HCT116 (cell line): ENCODE measurements around the gene DNM1L. TPM values are rescaled to one million over a fixed set of nuclear protein-coding genes. Genes with fewer than 3 reads are reported as not detected.

Experiments used
- ATAC-seq: fragments of 200-7000 bp; cut with Tn5 transposase; 2 replicates; pipeline ENCODE4 v1.9.1; 2020; ENCODE audit warnings: mild to moderate bottlenecking, moderate library complexity
- BruUV-seq: library from RNA; stranded (reverse); fragments of 400-500 nt; replicated peaks from 2 replicates; lab custom pipeline; 2021; lab: Mats Ljungman, UMichigan
- CTCF ChIA-PET: fragments of 300-600 bp; sonication (Branson Sonifier 250); formaldehyde crosslinking; loops from one replicate; lab custom pipeline; 2021; ENCODE audit warnings: antibody characterized with exemption; lab: Charles Lee
- POLR2A ChIA-PET: fragments of 300-600, 350-600 bp; sonication (Branson Sonifier 250); formaldehyde crosslinking; loops from one replicate; lab custom pipeline; 2021; ENCODE audit warnings: antibody characterized with exemption; lab: Charles Lee
- RAD21 ChIA-PET, 2 experiments: fragments of 300-600 bp; sonication (Branson Sonifier 250); formaldehyde crosslinking; loops; one replicate each; lab custom pipeline; 2023; ENCODE audit warnings: low total read pairs in 2 of 2; ENCODE audit not compliant: uncharacterized antibody in 2 of 2, unreplicated experiment in 2 of 2, low non-redundant PET in 1 of 2; lab: Charles Lee
- DNase-seq: peaks from one replicate; pipeline ENCODE4 v3.0.0-alpha.2; 2010; ENCODE audit warnings: low read depth, low spot score
- H2AFZ ChIP-seq: fragments of 200-600 bp; shearing (Covaris generic), sonication (generic); 2 replicates; pipeline ENCODE4 v1.6.1; 2017; ENCODE audit warnings: low read depth, mixed run types, mixed read lengths, antibody characterized with exemption, low read length; ENCODE audit not compliant: poor library complexity, severe bottlenecking
- H3K27ac ChIP-seq: 2 replicates; pipeline ENCODE4 v1.5.1; 2012; ENCODE audit warnings: low read depth, low read length
- H3K27me3 ChIP-seq: fragments of 200-600 bp; sonication (generic); 2 replicates; pipeline ENCODE4 v1.6.1; 2016; ENCODE audit warnings: mixed run types, low read length, mixed read lengths; ENCODE audit not compliant: insufficient read depth
- H3K36me3 ChIP-seq, 2 experiments: fragments of 200-500 bp in 1 of 2; fragments of 200-600 bp in 1 of 2; sonication (Bioruptor generic) in 1 of 2; sonication (generic) in 1 of 2; 2 replicates each; pipeline versions ENCODE4 v1.5.1 to v1.6.1; 2014 to 2016; ENCODE audit warnings: low read length in 2 of 2, inconsistent platforms in 1 of 2, mixed read lengths in 1 of 2, mixed run types in 1 of 2; ENCODE audit not compliant: insufficient read depth in 2 of 2, control insufficient read depth in 1 of 2
- H3K4me1 ChIP-seq, 2 experiments: fragments of 200-600 bp in 1 of 2; sonication (generic) in 1 of 2; 2 replicates each; pipeline versions ENCODE4 v1.5.1 to v1.6.1; 2012 to 2017; ENCODE audit warnings: low read length in 2 of 2, inconsistent platforms in 1 of 2, mild to moderate bottlenecking in 1 of 2, mixed read lengths in 1 of 2, mixed run types in 1 of 2, moderate library complexity in 1 of 2; ENCODE audit not compliant: insufficient read depth in 2 of 2, control insufficient read depth in 1 of 2
- H3K4me2 ChIP-seq: fragments of 200-600 bp; sonication (generic); 2 replicates; pipeline ENCODE4 v1.6.1; 2017; ENCODE audit warnings: mixed run types, low read length, mixed read lengths
- H3K4me3 ChIP-seq, 2 experiments: fragments of 200-600 bp in 1 of 2; sonication (generic) in 1 of 2; replicated peaks in 1 of 2; 2 replicates each; pipeline ENCODE4 v1.5.1; 2011 to 2016; ENCODE audit warnings: low read length in 2 of 2, control low read depth in 1 of 2, low read depth in 1 of 2, mild to moderate bottlenecking in 1 of 2, mixed read lengths in 1 of 2, mixed run types in 1 of 2
- H3K79me2 ChIP-seq: fragments of 200-600 bp; sonication (generic); 2 replicates; pipeline ENCODE4 v1.6.1; 2017; ENCODE audit warnings: mild to moderate bottlenecking, mixed run types, low read length, moderate library complexity, mixed read lengths; ENCODE audit not compliant: insufficient read depth
- H3K9ac ChIP-seq: fragments of 200-600 bp; sonication (generic); 2 replicates; pipeline ENCODE4 v1.6.1; 2016; ENCODE audit warnings: low read length, mixed read lengths
- H3K9me2 ChIP-seq: fragments of 200-600 bp; sonication (generic), shearing (Covaris generic); 2 replicates; pipeline ENCODE4 v1.6.1; 2017; ENCODE audit warnings: mixed run types, mild to moderate bottlenecking, moderate library complexity; ENCODE audit not compliant: insufficient read depth
- H3K9me3 ChIP-seq, 2 experiments: fragments of 200-500 bp in 1 of 2; fragments of 200-600 bp in 1 of 2; sonication (Bioruptor generic) in 1 of 2; sonication (generic) in 1 of 2; 2 replicates each; pipeline ENCODE4 v1.6.1; 2014 to 2017; ENCODE audit warnings: low read length in 2 of 2, mixed read lengths in 2 of 2, inconsistent platforms in 1 of 2, low read depth in 1 of 2, mild to moderate bottlenecking in 1 of 2, mixed run types in 1 of 2, moderate library complexity in 1 of 2; ENCODE audit not compliant: control insufficient read depth in 1 of 2, insufficient read depth in 1 of 2
- H4K20me1 ChIP-seq: fragments of 200-600 bp; sonication (generic), shearing (Covaris generic); 2 replicates; pipeline ENCODE4 v1.6.1; 2017; ENCODE audit warnings: mixed run types, mild to moderate bottlenecking, moderate library complexity; ENCODE audit not compliant: insufficient read depth
- ATF3 ChIP-seq: IDR thresholded peaks from 2 replicates; pipeline ENCODE4 v1.6.1; 2012
- CBX3 ChIP-seq: IDR thresholded peaks from 2 replicates; pipeline ENCODE4 v1.6.1; 2012; ENCODE audit warnings: low read depth
- ELF1 ChIP-seq: IDR thresholded peaks from 2 replicates; pipeline ENCODE4 v1.6.1; 2012; ENCODE audit warnings: low read depth, borderline replicate concordance
- EZH2 ChIP-seq: fragments of 200-600 bp; sonication (generic); IDR thresholded peaks from 2 replicates; pipeline ENCODE4 v1.6.1; 2017; ENCODE audit warnings: antibody characterized with exemption, mixed run types
- FOSL1 ChIP-seq: IDR thresholded peaks from 2 replicates; pipeline ENCODE4 v1.6.1; 2012; ENCODE audit warnings: low read depth
- JUND ChIP-seq: IDR thresholded peaks from 2 replicates; pipeline ENCODE4 v1.6.1; 2012
- POLR2A ChIP-seq: IDR thresholded peaks from 2 replicates; pipeline ENCODE4 v1.7.0; 2011; ENCODE audit warnings: borderline replicate concordance; ENCODE audit not compliant: insufficient read depth, insufficient read length; ENCODE audit errors: extremely low read depth
- RAD21 ChIP-seq: IDR thresholded peaks from 2 replicates; pipeline ENCODE4 v1.6.1; 2012; ENCODE audit warnings: low read depth, mild to moderate bottlenecking
- REST ChIP-seq: IDR thresholded peaks from 2 replicates; pipeline ENCODE4 v1.6.1; 2012; ENCODE audit warnings: low read depth
- SIN3A ChIP-seq: IDR thresholded peaks from 2 replicates; pipeline ENCODE4 v1.6.1; 2012; ENCODE audit warnings: low read depth
- SP1 ChIP-seq: IDR thresholded peaks from 2 replicates; pipeline ENCODE4 v1.6.1; 2012; ENCODE audit warnings: low read depth
- TCF7L2 ChIP-seq: IDR thresholded peaks from 2 replicates; pipeline ENCODE4 v1.7.0; 2011; ENCODE audit warnings: borderline replicate concordance, inconsistent platforms; ENCODE audit not compliant: insufficient read depth, insufficient read length; ENCODE audit errors: extremely low read depth
- YY1 ChIP-seq: IDR thresholded peaks from 2 replicates; pipeline ENCODE4 v1.6.1; 2011; ENCODE audit warnings: low read length, low read depth, moderate library complexity, mild to moderate bottlenecking; ENCODE audit not compliant: insufficient replicate concordance; ENCODE audit errors: extremely low read depth
- ZFX ChIP-seq: fragments of 450-650 bp; IDR thresholded peaks from 2 replicates; pipeline ENCODE4 v1.6.1; 2017
- ZNF274 ChIP-seq: fragments of 200-500 bp; sonication (Bioruptor generic); IDR thresholded peaks from 2 replicates; pipeline ENCODE4 v1.6.1; 2014; ENCODE audit warnings: mild to moderate bottlenecking, low read depth, low read length, inconsistent platforms
- intact Hi-C: fragments of 100-400 bp; cut with micrococcal nuclease; formaldehyde crosslinking; loops from 2 replicates; pipeline ENCODE4 v1.10.0; 2022
- total RNA-seq: library from RNA; stranded (reverse); gene quantifications from one replicate; pipeline ENCODE4 v1.2.1, GENCODE V29; 2021; ENCODE audit not compliant: unreplicated experiment

DNM1L gene
- total RNA-seq, 1 experiment from 2014 or later, result 69.7 TPM

- no peak for TF ChIP-seq ELF1
- no peak for TF ChIP-seq ATF3
- TF ChIP-seq POLR2A, result no peak
- TF ChIP-seq EZH2, result no peak
- TF ChIP-seq ZNF274, result no peak
- no peak for TF ChIP-seq YY1
- no peak for TF ChIP-seq JUND
- no peak for TF ChIP-seq SP1
- TF ChIP-seq RAD21, result no peak
- TF ChIP-seq TCF7L2, result no peak
- TF ChIP-seq SIN3A, result no peak
- no peak for TF ChIP-seq REST
- TF ChIP-seq CBX3, result no peak
- TF ChIP-seq FOSL1, result no peak
- no peak for TF ChIP-seq ZFX
- Histone ChIP-seq H3K4me1 (peaks cover 6 to 15% of the 10 kb centered on the region in 2 experiments; a peak in 2 of 4 replicates), H3K9me3 (no peaks in the 10 kb centered on the region), H3K27me3 (no peaks in the 10 kb centered on the region), H3K36me3 (peaks cover 5 to 18% of the 10 kb centered on the region in 2 experiments; a peak in 3 of 4 replicates), H3K9ac (no peak overlapping the region), H2AFZ (no peak overlapping the region), H3K9me2 (no peaks in the 10 kb centered on the region), H3K4me3 (no peak overlapping the region), H3K4me2 (no peak overlapping the region), H4K20me1 (no peaks in the 10 kb centered on the region), H3K27ac (no peak overlapping the region), H3K79me2 (peaks cover 34% of the 10 kb centered on the region)
- POLR2A ChIA-PET, result interaction anchor here (1.9 kb wide), 1 partner anchor 139 kb away, joined by 4 read pairs; the partner anchor contains the start of gene PKP2
- no peak for ATAC-seq
- no TSS peak for BruUV-seq
- CTCF ChIA-PET, result interaction anchor here (3.8 kb wide), 1 partner anchor 163 kb away, joined by 51 read pairs; no protein-coding TSS in a partner anchor
- RAD21 ChIA-PET, result no interaction called here
- DNase-seq, result no peak
- intact Hi-C loops, result no loop called here
Observed at GRCh38 chr12:32757157-32757556, 78.1 kb downstream of the DNM1L start.
